ENCODE measurements around the gene DGKI.

GRCh38 chr7:137393570-137393969 lies 453.2 kb downstream of the DGKI start:
- no peak for TF ChIP-seq MYBL2 (CRISPR knock-in tag; IDR thresholded peaks at IDR 0.05)
- no peak for TF ChIP-seq CREM (CRISPR knock-in tag; IDR thresholded peaks at IDR 0.05)
- TF ChIP-seq, protein P1, sequence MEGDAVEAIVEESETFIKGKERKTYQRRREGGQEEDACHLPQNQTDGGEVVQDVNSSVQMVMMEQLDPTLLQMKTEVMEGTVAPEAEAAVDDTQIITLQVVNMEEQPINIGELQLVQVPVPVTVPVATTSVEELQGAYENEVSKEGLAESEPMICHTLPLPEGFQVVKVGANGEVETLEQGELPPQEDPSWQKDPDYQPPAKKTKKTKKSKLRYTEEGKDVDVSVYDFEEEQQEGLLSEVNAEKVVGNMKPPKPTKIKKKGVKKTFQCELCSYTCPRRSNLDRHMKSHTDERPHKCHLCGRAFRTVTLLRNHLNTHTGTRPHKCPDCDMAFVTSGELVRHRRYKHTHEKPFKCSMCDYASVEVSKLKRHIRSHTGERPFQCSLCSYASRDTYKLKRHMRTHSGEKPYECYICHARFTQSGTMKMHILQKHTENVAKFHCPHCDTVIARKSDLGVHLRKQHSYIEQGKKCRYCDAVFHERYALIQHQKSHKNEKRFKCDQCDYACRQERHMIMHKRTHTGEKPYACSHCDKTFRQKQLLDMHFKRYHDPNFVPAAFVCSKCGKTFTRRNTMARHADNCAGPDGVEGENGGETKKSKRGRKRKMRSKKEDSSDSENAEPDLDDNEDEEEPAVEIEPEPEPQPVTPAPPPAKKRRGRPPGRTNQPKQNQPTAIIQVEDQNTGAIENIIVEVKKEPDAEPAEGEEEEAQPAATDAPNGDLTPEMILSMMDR (IDR thresholded peaks at IDR 0.05) = no peak
- no peak for TF ChIP-seq ZSCAN18 (CRISPR knock-in tag; IDR thresholded peaks at IDR 0.05)
- no peak for TF ChIP-seq E2F1 (CRISPR knock-in tag; IDR thresholded peaks at IDR 0.05)
- TF ChIP-seq, protein P2, sequence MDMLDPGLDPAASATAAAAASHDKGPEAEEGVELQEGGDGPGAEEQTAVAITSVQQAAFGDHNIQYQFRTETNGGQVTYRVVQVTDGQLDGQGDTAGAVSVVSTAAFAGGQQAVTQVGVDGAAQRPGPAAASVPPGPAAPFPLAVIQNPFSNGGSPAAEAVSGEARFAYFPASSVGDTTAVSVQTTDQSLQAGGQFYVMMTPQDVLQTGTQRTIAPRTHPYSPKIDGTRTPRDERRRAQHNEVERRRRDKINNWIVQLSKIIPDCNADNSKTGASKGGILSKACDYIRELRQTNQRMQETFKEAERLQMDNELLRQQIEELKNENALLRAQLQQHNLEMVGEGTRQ (CRISPR knock-in tag; IDR thresholded peaks at IDR 0.05) = no peak
- no peak for TF ChIP-seq CDX4 (CRISPR knock-in tag; IDR thresholded peaks at IDR 0.05; ENCODE audit: borderline replicate concordance)
- no peak for TF ChIP-seq ZNF219 (CRISPR knock-in tag; IDR thresholded peaks at IDR 0.05; ENCODE audit: borderline replicate concordance)
- TF ChIP-seq NFYB (CRISPR knock-in tag; conservative IDR thresholded peaks at IDR 0.05; ENCODE audit: low read depth) = no peak
- no peak for TF ChIP-seq SP1 (CRISPR knock-in tag; conservative IDR thresholded peaks at IDR 0.05)
- no peak for TF ChIP-seq USF1 (CRISPR knock-in tag; IDR thresholded peaks at IDR 0.05)
- TF ChIP-seq ZBTB21 (CRISPR knock-in tag; IDR thresholded peaks at IDR 0.05; ENCODE audit: borderline replicate concordance) = no peak
- no peak for TF ChIP-seq JAZF1 (CRISPR knock-in tag; IDR thresholded peaks at IDR 0.05)
